ENCODE results near the gene C2CD4C. TPM values are rescaled to one million over a fixed set of nuclear protein-coding genes. Genes with fewer than 3 reads are reported as not detected.
"Not testable (repeated sequence)": the region's sequence is repeated elsewhere in the genome, so short reads cannot be mapped to it uniquely, and the experiment has no call there.

The C2CD4C gene
- total RNA-seq, 2 donors from 2014 or later: 1.1 to 2.9 TPM

GRCh38 chr19:419721-420515, 11.0 kb upstream of the C2CD4C start:
- DNase-seq (ENCODE audit: low spot score): no peak
- intact Hi-C loops (cut with DNase I): no loop called here

- intact Hi-C loops (cut with DNase I): no loop called here
Measured at GRCh38 chr19:418761-419671, 10.1 kb upstream of the C2CD4C start.

GRCh38 chr19:416416-416815, 7.5 kb upstream of the C2CD4C start:
- intact Hi-C loops (cut with DNase I): no loop called here
- peak; percentile 32 for DNase-seq (ENCODE audit: low spot score)

More at GRCh38 chr19:418761-419671, 10.1 kb upstream of the C2CD4C start:
- DNase-seq (ENCODE audit: low spot score): peak; percentile 67

GRCh38 chr19:415292-415691, 6.3 kb upstream of the C2CD4C start:
- intact Hi-C loops (cut with DNase I): no loop called here
- DNase-seq (ENCODE audit: low spot score): no peak

GRCh38 chr19:413756-414420, 4.9 kb upstream of the C2CD4C start:
- intact Hi-C loops (cut with DNase I): no loop called here
- peak; percentile 71 for DNase-seq (ENCODE audit: low spot score)

GRCh38 chr19:412356-413355, 3.7 kb upstream of the C2CD4C start:
- DNase-seq (ENCODE audit: low spot score): peak; percentile 58
- intact Hi-C loops (cut with DNase I): no loop called here

- DNase-seq (ENCODE audit: low spot score): peak; percentile 64
- intact Hi-C loops (cut with DNase I): no loop called here
Measured at GRCh38 chr19:411723-412355, 2.9 kb upstream of the C2CD4C start.

GRCh38 chr19:411121-411722, 2.3 kb upstream of the C2CD4C start:
- intact Hi-C loops (cut with DNase I): not testable (repeated sequence)
- peak; percentile 72 for DNase-seq (ENCODE audit: low spot score)

- peak; percentile 80 for DNase-seq (ENCODE audit: low spot score)
- intact Hi-C loops (cut with DNase I): no loop called here
Measured at GRCh38 chr19:410243-410781, 1.4 kb upstream of the C2CD4C start.

GRCh38 chr19:409516-410242, 732 bp upstream of the C2CD4C start:
- intact Hi-C loops (cut with DNase I): no loop called here
- peak; percentile 77 for DNase-seq (ENCODE audit: low spot score)

GRCh38 chr19:408441-408901, 476 bp downstream of the C2CD4C start:
- peak; percentile 73 for DNase-seq (ENCODE audit: low spot score)
- intact Hi-C loops (cut with DNase I): no loop called here

GRCh38 chr19:407511-408440, 1.2 kb downstream of the C2CD4C start:
- intact Hi-C loops (cut with DNase I): no loop called here
- peak; percentile 67 for DNase-seq (ENCODE audit: low spot score)

- peak; percentile 72 for DNase-seq (ENCODE audit: low spot score)
Measured at GRCh38 chr19:406971-407510, 1.9 kb downstream of the C2CD4C start.

GRCh38 chr19:406135-406781, 2.7 kb downstream of the C2CD4C start:
- intact Hi-C loops (cut with DNase I): no loop called here
- DNase-seq (ENCODE audit: low spot score): peak; percentile 69

More at GRCh38 chr19:406971-407510, 1.9 kb downstream of the C2CD4C start:
- intact Hi-C loops (cut with DNase I): no loop called here

Measured in posterior vena cava (tissue), 2 donors.